ENCODE measurements around the gene ZNF497.
"Not testable (repeated sequence)": the region's sequence is repeated elsewhere in the genome, so short reads cannot be mapped to it uniquely, and the experiment has no call there.

The ZNF497 gene

DNA sequence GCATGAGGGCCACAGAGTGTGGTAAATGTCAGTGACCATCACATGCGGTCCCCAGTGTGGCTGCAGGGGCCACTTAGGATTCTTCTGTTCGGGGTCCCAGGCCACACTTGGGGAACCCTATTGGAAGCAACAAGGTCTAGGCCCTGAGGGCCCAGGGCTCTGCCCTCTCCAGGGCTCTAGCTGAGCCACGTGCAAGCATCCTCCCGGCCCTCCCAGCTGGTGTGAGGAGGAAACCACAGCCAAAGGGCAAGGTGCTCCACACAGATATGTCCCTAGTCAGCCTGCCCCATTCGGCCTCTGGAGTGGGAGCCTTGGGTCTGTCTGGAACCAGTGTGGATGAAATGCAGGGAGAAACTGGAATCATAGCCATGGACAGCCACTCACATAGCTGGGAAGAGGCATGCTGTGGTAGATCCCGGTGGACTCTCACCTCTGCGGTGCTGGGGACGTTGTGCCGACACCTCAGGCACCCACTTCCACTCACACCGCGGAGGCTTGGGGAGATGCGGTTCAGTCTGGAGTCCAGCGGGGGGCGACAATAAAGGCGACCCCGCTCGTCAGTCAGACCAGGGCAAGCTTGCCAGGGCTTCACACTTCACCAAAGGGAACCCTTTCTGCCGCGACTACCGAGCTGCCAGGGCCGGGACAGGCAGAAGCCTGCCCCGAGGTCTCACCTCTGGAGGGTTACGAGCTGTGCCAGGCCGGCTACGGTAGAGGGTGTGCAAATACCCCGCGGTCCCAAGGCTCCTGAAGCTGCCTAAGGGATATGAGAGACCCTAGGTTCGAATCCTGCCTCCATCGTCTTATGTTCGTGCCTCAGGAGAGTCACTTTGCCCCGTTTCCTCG lies 4.3 kb upstream of the ZNF497 start:
- DNase-seq = no peak

DNA sequence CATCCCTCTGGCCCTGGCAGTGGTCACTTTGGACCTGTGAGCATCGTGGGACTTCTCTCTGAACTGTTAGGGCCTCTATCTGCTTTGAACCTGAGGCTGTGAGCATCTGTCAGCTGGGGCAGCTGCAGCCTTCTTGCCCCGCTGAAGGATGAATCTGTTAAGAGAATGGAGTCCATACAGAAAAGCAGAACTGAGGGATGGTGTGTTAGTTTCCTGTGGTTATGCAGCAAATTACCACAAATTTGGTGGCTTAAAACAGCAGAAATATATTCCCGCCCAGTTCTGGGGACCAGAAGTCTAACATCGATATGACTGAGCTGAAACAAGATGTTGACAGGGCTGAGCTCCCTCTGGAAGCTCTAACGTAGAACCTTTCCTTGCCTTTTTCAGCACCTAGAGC lies 1.6 kb upstream of the ZNF497 start:
- DNase-seq = no peak

- DNase-seq = peak; percentile 56
Observed at GRCh38 chr19:58361900-58362271, 665 bp downstream of the ZNF497 start.

GRCh38 chr19:58357481-58358145 lies 4.9 kb downstream of the ZNF497 start:
- no peak for DNase-seq

DNA sequence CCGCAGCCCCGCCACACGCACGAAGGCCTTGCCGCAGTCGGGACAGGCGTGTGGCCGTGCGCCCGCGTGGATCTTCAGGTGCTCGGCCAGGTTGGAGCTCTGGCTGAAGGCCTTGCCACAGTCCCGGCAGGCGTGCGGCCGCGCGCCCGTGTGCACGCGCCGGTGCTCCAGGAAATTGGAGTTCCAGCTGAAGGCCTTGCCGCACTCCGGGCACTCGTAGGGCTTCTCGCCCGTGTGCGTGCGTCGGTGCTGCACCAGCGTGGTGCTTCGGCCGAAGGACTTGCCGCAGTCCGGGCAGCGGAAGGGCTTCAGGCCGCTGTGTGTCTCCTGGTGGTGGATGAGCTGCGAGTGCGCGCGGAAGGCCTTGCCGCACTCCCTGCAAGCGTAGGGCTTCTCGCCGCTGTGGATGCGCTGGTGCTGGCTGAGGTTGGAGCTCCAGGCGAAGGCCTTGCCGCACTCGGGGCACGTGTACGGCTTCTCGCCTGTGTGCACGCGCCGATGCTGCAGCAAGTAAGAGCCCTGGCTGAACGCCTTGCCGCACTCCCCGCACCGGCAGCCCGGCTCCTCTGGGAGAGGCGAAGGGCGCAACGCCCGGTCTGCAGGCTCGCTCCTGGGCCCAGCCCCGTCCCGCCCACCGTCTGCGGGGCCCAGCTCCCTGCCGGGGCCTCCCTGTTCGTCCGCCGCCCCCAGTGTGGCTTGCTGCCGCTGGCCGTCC lies 5.6 kb downstream of the ZNF497 start:
- no peak for DNase-seq

DNA sequence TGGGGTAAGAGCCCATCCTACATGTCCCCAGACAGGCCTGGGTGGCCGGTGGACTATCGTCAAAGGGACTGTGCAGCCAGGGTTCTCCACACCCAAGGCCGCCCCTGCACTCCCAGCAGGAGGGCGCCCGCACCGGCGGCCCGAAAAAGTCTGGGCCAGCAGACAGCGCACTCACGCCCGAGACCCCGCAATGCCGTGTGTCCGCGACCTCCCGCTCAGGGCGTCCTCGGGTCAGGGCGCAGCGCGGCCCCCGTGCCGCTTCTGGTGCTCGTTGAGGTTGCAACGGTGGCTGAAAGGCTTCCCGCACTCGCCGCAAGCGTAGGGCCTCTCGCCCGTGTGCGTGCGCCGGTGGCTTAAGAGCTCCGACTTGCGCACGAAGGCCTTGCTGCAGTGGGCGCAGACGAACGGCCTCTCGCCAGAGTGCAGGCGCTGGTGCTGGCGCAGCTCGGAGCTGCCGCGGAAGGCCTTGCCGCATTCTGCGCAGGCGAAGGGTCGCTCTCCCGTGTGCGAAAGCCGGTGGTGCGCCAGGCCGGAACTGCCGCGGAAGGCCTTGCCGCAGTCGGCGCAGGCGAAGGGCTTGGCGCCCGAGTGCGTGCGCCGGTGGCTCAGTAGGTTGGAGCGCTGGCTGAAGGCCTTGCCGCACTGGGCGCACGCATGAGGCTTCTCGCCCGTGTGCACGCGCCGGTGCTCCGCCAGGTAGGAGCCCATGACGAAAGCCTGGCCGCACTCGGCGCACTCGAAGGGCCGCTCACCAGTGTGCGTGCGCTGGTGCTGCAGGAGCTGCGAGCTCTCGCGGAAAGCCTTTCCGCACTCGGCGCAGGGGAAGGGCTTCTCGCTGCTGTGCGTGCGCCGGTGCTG lies 6.4 kb downstream of the ZNF497 start:
- DNase-seq = no peak

- peak; percentile 77 for DNase-seq
Observed at GRCh38 chr19:58355215-58355796, 7.2 kb downstream of the ZNF497 start.

- DNase-seq = no peak
Observed at GRCh38 chr19:58354478-58355030, 8.0 kb downstream of the ZNF497 start.

- no peak for DNase-seq
Observed at GRCh38 chr19:58353717-58354477, 8.7 kb downstream of the ZNF497 start.

DNA sequence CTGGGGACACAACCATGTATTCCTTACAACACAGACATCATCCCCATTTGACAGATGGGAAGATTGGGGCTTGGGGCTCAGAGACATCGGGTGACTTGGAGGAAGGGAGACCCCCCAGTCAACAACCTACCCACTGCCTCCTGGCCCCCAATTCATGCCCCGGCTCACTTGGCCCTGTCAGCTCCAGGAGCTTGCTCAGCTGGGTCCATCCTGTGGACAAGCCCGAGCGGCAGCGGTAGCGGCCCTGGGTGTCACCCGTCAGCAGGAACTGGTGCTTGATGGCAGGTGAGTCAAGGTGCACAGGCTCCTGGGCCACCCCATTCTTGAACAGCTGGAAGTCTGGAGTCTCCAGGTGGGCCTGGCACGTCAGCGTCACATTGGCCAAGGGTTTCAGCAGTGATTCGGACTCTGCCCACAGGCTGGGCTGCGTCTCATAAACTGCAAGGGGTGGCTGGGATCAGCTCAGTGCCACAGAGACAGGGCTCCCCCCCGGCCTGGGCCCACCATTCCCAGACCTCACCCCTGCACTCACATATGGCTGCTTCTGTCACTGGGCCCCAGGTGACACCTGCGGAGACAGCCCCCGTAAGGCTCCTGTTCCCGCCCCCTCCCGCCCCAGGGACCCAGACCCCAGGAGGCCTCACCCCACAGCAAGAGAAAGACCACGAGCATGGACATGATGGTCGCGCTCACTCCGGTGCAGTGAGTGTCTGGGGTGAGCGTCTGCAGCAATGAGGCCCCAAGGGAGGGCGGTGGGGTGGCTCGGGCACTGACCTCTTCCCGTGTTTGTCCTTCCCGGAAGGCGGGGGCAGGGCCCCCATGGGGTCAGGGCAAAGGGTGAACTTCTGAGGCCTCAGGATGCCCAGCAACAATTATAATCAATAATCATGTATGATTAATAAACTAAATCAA lies 9.5 kb downstream of the ZNF497 start, which contains the start of gene A1BG:
TSS of gene A1BG (minus strand) at position 733 of the 912 bp plus-strand sequence. CDS start at position 678, 55 bp downstream.
- DNase-seq = no peak

DNA sequence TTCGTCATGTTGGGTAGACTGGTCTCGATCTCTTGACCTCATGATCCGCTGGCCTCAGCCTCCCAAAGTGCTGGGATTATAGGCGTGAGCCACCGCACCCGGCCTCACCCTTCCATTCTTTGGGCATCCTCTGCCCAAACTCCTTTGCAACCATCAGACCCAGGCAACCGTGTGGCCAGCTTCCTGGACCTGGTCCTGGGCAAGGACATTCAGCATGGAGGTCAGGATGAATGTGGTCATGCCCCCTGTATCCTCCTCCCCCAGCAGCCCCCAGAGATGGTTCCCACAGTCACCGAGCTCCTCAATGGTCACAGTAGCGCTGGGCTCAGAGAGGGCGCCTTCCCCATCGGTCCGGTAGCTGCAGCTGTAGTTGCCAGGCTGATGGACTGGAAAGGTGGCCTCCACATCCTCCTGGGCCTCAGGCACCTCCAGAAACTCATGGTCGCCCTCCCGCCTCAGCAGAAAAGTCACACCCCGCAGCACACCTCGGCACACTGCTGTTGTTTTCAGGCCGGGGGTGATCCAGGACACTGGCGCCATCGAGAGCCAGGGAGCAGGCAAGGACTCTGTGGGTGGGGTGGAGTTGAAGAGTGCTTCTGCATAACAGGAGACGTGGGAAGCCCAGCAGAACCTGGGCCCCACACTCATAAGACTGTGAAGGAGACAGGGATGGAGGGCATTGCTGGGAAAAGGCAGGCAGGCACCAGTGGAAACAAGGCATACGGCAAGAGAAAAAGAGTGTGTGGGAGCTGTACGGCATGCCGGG lies 10.4 kb downstream of the ZNF497 start:
- no peak for DNase-seq

GRCh38 chr19:58351558-58351878 lies 11.0 kb downstream of the ZNF497 start:
- DNase-seq = no peak

DNA sequence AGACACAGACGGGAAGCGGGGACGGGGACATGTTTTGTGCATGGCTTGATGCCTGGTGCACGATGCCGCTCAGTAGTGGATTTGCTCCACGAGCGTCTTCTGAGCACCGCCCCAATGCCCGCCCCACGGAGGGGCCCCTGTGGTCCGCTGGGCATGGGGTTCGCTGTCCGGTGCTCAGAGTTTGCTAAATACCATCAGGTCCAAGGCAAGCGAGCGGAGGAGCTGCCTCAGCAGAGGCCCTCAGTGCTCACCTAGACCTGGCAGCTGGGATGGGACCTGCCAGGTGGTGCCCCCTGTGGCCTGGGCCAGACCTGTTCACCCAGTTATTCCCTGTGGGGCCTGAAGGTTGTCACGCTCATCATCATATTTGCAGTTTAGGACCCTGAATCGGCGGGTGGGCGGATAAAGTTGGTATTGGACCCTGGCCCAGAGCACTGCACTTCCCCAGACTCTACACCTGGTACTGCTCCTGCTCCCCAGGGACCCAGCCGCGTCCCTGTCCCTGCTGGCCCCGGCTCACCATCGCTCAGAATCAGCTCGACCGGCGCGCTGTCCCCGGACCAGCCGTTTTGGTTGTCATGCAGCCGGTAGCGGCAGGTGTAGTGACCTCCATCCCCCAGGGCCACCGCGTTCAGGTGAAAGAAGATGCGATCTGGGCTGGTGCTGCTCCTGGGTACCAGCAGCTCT lies 11.5 kb downstream of the ZNF497 start:
- no peak for DNase-seq

- DNase-seq = no peak
Observed at GRCh38 chr19:58350001-58350861, 12.3 kb downstream of the ZNF497 start.

- DNase-seq = no peak
Observed at GRCh38 chr19:58349590-58349989, 13.0 kb downstream of the ZNF497 start.

GRCh38 chr19:58348080-58348479 lies 14.5 kb downstream of the ZNF497 start:
- DNase-seq = not testable (repeated sequence)

Measured in RPMI8226 (cell line).